ENCODE measurements around the gene CHRNE.
"Not testable (repeated sequence)": the region's sequence is repeated elsewhere in the genome, so short reads cannot be mapped to it uniquely, and the experiment has no call there.

Gene CHRNE

GRCh38 chr17:4860651-4861050, 42.2 kb downstream of the CHRNE start:
- ChIA-PET POLR2A (no interaction called here), CTCF (interaction anchor here (1.2 to 2.1 kb wide), 4 partner anchors 8 to 29 kb away, joined by 3 to 8 read pairs (median 4); no protein-coding TSS in a partner anchor)
- DNase-seq (ENCODE audit: extremely low spot score): no peak
- no peak for TF ChIP-seq CTCF (IDR thresholded peaks at IDR 0.05; ENCODE audit: control extremely low read depth, extremely low read depth, low read depth, missing control alignments)

GRCh38 chr17:4859816-4860625, 42.9 kb downstream of the CHRNE start:
- ChIA-PET CTCF (interaction anchor here (1.2 to 2.1 kb wide), 4 partner anchors 8 to 29 kb away, joined by 3 to 8 read pairs (median 4); no protein-coding TSS in a partner anchor), POLR2A (no interaction called here)
- no peak for DNase-seq (ENCODE audit: extremely low spot score)
- TF ChIP-seq CTCF (IDR thresholded peaks at IDR 0.05; ENCODE audit: control extremely low read depth, extremely low read depth, low read depth, missing control alignments): no peak

GRCh38 chr17:4858882-4859260, 44.0 kb downstream of the CHRNE start:
- ChIA-PET CTCF (interaction anchor here (0.7 kb wide), 1 partner anchor 9 kb away, joined by 3 read pairs; no protein-coding TSS in a partner anchor), POLR2A (no interaction called here)
- no peak for TF ChIP-seq CTCF (IDR thresholded peaks at IDR 0.05; ENCODE audit: control extremely low read depth, extremely low read depth, low read depth, missing control alignments)
- no peak for DNase-seq (ENCODE audit: extremely low spot score)

- CTCF ChIA-PET: interaction anchor here (0.7 to 2.0 kb wide), 8 partner anchors 9 to 682 kb away, joined by 3 to 5 read pairs (median 4); partner anchors contain the start of gene ARRB2
- no peak for TF ChIP-seq CTCF (IDR thresholded peaks at IDR 0.05; ENCODE audit: control extremely low read depth, extremely low read depth, low read depth, missing control alignments)
- DNase-seq (ENCODE audit: extremely low spot score): no peak
- POLR2A ChIA-PET: interaction anchor here (1.0 kb wide), 1 partner anchor 11 kb away, joined by 5 read pairs; no protein-coding TSS in a partner anchor
Observed at GRCh38 chr17:4858068-4858881, 44.6 kb downstream of the CHRNE start.

- CTCF ChIA-PET: interaction anchor here (1.0 to 2.0 kb wide), 5 partner anchors 10 to 681 kb away, joined by 3 to 5 read pairs (median 4); partner anchors contain the start of gene ARRB2
Observed at GRCh38 chr17:4857347-4857746, 45.6 kb downstream of the CHRNE start.

GRCh38 chr17:4856937-4857314, 46.0 kb downstream of the CHRNE start:
- CTCF ChIA-PET: interaction anchor here (1.0 to 2.0 kb wide), 3 partner anchors 11 to 147 kb away, joined by 4 to 5 read pairs (median 5); partner anchors contain the start of gene ARRB2
- POLR2A ChIA-PET: no interaction called here
- no peak for TF ChIP-seq CTCF (IDR thresholded peaks at IDR 0.05; ENCODE audit: control extremely low read depth, extremely low read depth, low read depth, missing control alignments)
- no peak for DNase-seq (ENCODE audit: extremely low spot score)

More at GRCh38 chr17:4857347-4857746, 45.6 kb downstream of the CHRNE start:
- POLR2A ChIA-PET: interaction anchor here (1.0 kb wide), 1 partner anchor 10 kb away, joined by 5 read pairs; no protein-coding TSS in a partner anchor
- not testable (repeated sequence) for DNase-seq (ENCODE audit: extremely low spot score)
